Measurements from ENCODE around the gene S100P. TPM values are rescaled to one million over a fixed set of nuclear protein-coding genes. Genes with fewer than 3 reads are reported as not detected.

S100P gene
- total RNA-seq, 4 donors from 2014 or later: 0.56 TPM; not detected in 3

GRCh38 chr4:6710996-6711395 lies 17.3 kb downstream of the S100P start:
- Histone ChIP-seq H3K36me3 (no peaks in the 10 kb centered on the region), H3K4me1 (peaks cover 31 to 38% of the 10 kb centered on the region in 2 donors), H3K4me3 (replicated peaks in 1 of 3) (no peak overlapping the region), H3K9me3 (no peaks in the 10 kb centered on the region), H3K27ac (no peak overlapping the region), H3K27me3 (no peaks in the 10 kb centered on the region)
- no peak for DNase-seq
- TF ChIP-seq POLR2A (IDR thresholded peaks at IDR 0.05) (no peak), CTCF (IDR thresholded peaks at IDR 0.05) (no peak)
- WGBS, 2 donors: 78 to 90% methylated on average over 2 of the region's 2 CpGs
- intact Hi-C loops (cut with DNase I): loop anchor here (5.0 to 10.0 kb wide), 3 partner anchors 39 to 274 kb away; partner anchors contain the start of gene MRFAP1

- intact Hi-C loops (cut with DNase I): loop anchor here (5.0 to 10.0 kb wide), 4 partner anchors 43 to 270 kb away; partner anchors contain the start of genes KIAA0232 and MRFAP1
- TF ChIP-seq CTCF (IDR thresholded peaks at IDR 0.05): no peak
- no peak for TF ChIP-seq POLR2A (IDR thresholded peaks at IDR 0.05)
- H3K4me3 ChIP-seq (replicated peaks in 1 of 3): no peak overlapping the region
- H3K4me1 ChIP-seq: peaks cover 11 to 19% of the 10 kb centered on the region in 2 donors
- H3K36me3 ChIP-seq: no peaks in the 10 kb centered on the region
- H3K9me3 ChIP-seq: no peaks in the 10 kb centered on the region
- H3K27me3 ChIP-seq: no peaks in the 10 kb centered on the region
- 75 to 94% methylated on average over 1 of the region's 1 CpG for WGBS, 2 donors
- H3K27ac ChIP-seq: no peak overlapping the region
- DNase-seq: no peak
Observed at GRCh38 chr4:6714954-6715353, 21.3 kb downstream of the S100P start.

GRCh38 chr4:6715704-6716017 lies 22.0 kb downstream of the S100P start:
- TF ChIP-seq POLR2A (IDR thresholded peaks at IDR 0.05) (no peak), CTCF (IDR thresholded peaks at IDR 0.05) (no peak)
- no peaks in the 10 kb centered on the region for H3K36me3 ChIP-seq
- WGBS, 2 donors: 13 to 14% methylated on average over 9 of the region's 9 CpGs
- H3K4me3 ChIP-seq (replicated peaks in 1 of 3): peak overlapping the region in 2 of 3 donors; percentile 57 to 67
- intact Hi-C loops (cut with DNase I): loop anchor here (5.0 to 10.0 kb wide), 3 partner anchors 67 to 269 kb away; partner anchors contain the start of genes KIAA0232 and MRFAP1
- peaks cover 7 to 15% of the 10 kb centered on the region in 2 donors for H3K4me1 ChIP-seq
- no peak for DNase-seq
- peak overlapping the region in 2 of 3 donors; percentile 80 to 90 for H3K27ac ChIP-seq
- no peaks in the 10 kb centered on the region for H3K27me3 ChIP-seq
- no peaks in the 10 kb centered on the region for H3K9me3 ChIP-seq

GRCh38 chr4:6716018-6716911 lies 22.6 kb downstream of the S100P start, which contains the start of gene BLOC1S4:
TSS of gene BLOC1S4 (plus strand) at chr4:6716174. CDS start at chr4:6716210, 36 bp downstream.
- WGBS, 2 donors: 0 to 1% methylated on average over 40 to 44 of the region's 109 CpGs
- Histone ChIP-seq H3K27ac (peak within 1 kb of the TSS; percentile 64 to 90 (median 80)), H3K36me3 (no peaks in the 10 kb centered on the region), H3K4me3 (replicated peaks in 1 of 3) (peak within 1 kb of the TSS; percentile 57 to 68 (median 67)), H3K27me3 (no peaks in the 10 kb centered on the region), H3K4me1 (peaks cover 7 to 14% of the 10 kb centered on the region in 2 donors), H3K9me3 (no peaks in the 10 kb centered on the region)
- DNase-seq: peak; percentile 86 to 87
- peak in 3 of 6 experiments; percentile 26 to 33 (median 27) for TF ChIP-seq CTCF (IDR thresholded peaks at IDR 0.05)
- TF ChIP-seq POLR2A (IDR thresholded peaks at IDR 0.05): peak; percentile 35 to 88
- intact Hi-C loops (cut with DNase I): loop anchor here (5.0 to 10.0 kb wide), 3 partner anchors 66 to 269 kb away; partner anchors contain the start of genes KIAA0232 and MRFAP1

Measured in thyroid gland (tissue), 4 donors.